H1 (cell line): ENCODE results near the gene SBNO1. TPM values are rescaled to one million over a fixed set of nuclear protein-coding genes. Genes with fewer than 3 reads are reported as not detected.
"Not testable (repeated sequence)": the region's sequence is repeated elsewhere in the genome, so short reads cannot be mapped to it uniquely, and the experiment has no call there.

Experiments
- CTCF ChIA-PET: fragments of 300-600 bp; sonication (Branson Sonifier 250); formaldehyde crosslinking; loops from one replicate; lab custom pipeline; 2021; ENCODE audit not compliant: partially characterized antibody; lab: Charles Lee
- POLR2A ChIA-PET: fragments of 300-600 bp; sonication (Branson Sonifier 250); formaldehyde crosslinking; loops from one replicate; lab custom pipeline; 2021; ENCODE audit warnings: inconsistent platforms; ENCODE audit not compliant: partially characterized antibody; lab: Charles Lee
- DNase-seq, 2 experiments: peaks; one replicate each; pipeline versions ENCODE4 v3.0.0 to v3.0.0-alpha.2; 2010 to 2022; ENCODE audit warnings: low spot score in 2 of 2, low read depth in 1 of 2, mixed read lengths in 1 of 2
- FAIRE-seq: peaks from 2 replicates; lab custom pipeline; 2011; peaks lifted over from hg19 to GRCh38; lab: Jason Lieb, UNC
- H2AFZ ChIP-seq: 2 replicates; pipeline ENCODE4 v1.8.1; 2012; ENCODE audit warnings: low read length, inconsistent platforms
- H2AK5ac ChIP-seq: 2 replicates; pipeline ENCODE4 v1.6.1; 2013; ENCODE audit warnings: low read depth, low read length
- H2BK120ac ChIP-seq: replicated peaks from 2 replicates; pipeline ENCODE3; 2013; ENCODE audit warnings: low read depth, low read length, inconsistent platforms
- H2BK12ac ChIP-seq: 2 replicates; pipeline ENCODE4 v1.6.1; 2013; ENCODE audit warnings: low read depth, low read length
- H2BK15ac ChIP-seq: 2 replicates; pipeline ENCODE4 v1.6.1; 2013; ENCODE audit warnings: low read length
- H2BK20ac ChIP-seq: 2 replicates; pipeline ENCODE4 v1.6.1; 2013; ENCODE audit warnings: low read length
- H2BK5ac ChIP-seq: 2 replicates; pipeline ENCODE4 v1.6.1; 2013; ENCODE audit warnings: low read depth, low read length
- H3K14ac ChIP-seq: 2 replicates; pipeline ENCODE4 v1.6.1; 2013; ENCODE audit warnings: inconsistent platforms; ENCODE audit not compliant: insufficient read length
- H3K18ac ChIP-seq: 2 replicates; pipeline ENCODE4 v1.6.1; 2013; ENCODE audit warnings: low read length; ENCODE audit errors: extremely low read depth
- H3K23ac ChIP-seq: 2 replicates; pipeline ENCODE4 v1.6.1; 2013; ENCODE audit warnings: inconsistent platforms; ENCODE audit not compliant: insufficient read length
- H3K23me2 ChIP-seq: 2 replicates; pipeline ENCODE4 v1.6.1; 2013; ENCODE audit warnings: low read depth, low read length
- H3K27ac ChIP-seq: 2 replicates; pipeline ENCODE4 v1.6.1; 2011; ENCODE audit warnings: low read depth, low read length, inconsistent platforms
- H3K27me3 ChIP-seq, 4 experiments: replicated peaks in 1 of 4; 1 replicate in 1 of 4; 2 replicates in 3 of 4; pipeline versions ENCODE4 v1.6.1 to v1.8.1; 2011 to 2013; ENCODE audit warnings: low read length in 3 of 4, mild to moderate bottlenecking in 3 of 4, inconsistent platforms in 2 of 4, mixed read lengths in 2 of 4, moderate library complexity in 1 of 4; ENCODE audit not compliant: control insufficient read depth in 3 of 4, insufficient read depth in 3 of 4; ENCODE audit errors: extremely low read depth in 1 of 4
- H3K36me3 ChIP-seq, 4 experiments: 2 replicates each; pipeline versions ENCODE4 v1.6.1 to v1.8.1; 2011 to 2013; ENCODE audit warnings: mild to moderate bottlenecking in 4 of 4, low read length in 3 of 4, moderate library complexity in 2 of 4, control low read depth in 1 of 4, inconsistent platforms in 1 of 4; ENCODE audit not compliant: insufficient read depth in 4 of 4, control insufficient read depth in 2 of 4
- H3K4ac ChIP-seq: replicated peaks from 2 replicates; pipeline ENCODE3; 2013; ENCODE audit warnings: low read length, low read depth, mixed read lengths, inconsistent platforms; ENCODE audit not compliant: insufficient read length
- H3K4me1 ChIP-seq, 4 experiments: replicated peaks in 1 of 4; 1 replicate in 1 of 4; 2 replicates in 3 of 4; pipeline versions ENCODE4 v1.6.1 to v1.8.1; 2011 to 2013; ENCODE audit warnings: low read length in 3 of 4, inconsistent platforms in 2 of 4, mixed read lengths in 1 of 4; ENCODE audit not compliant: insufficient read depth in 4 of 4, control insufficient read depth in 3 of 4
- H3K4me2 ChIP-seq, 2 experiments: 2 replicates each; pipeline versions ENCODE4 v1.6.1 to v1.8.1; 2011 to 2013; ENCODE audit warnings: low read depth in 2 of 2, low read length in 2 of 2, control low read depth in 1 of 2, inconsistent platforms in 1 of 2, mild to moderate bottlenecking in 1 of 2; ENCODE audit not compliant: insufficient read depth in 1 of 2
- H3K4me3 ChIP-seq, 4 experiments: fragments of 200-600, 300-600 bp in 1 of 4; sonication (generic), shearing (Covaris generic), sonication (Bioruptor Twin) in 1 of 4; 2 replicates each; pipeline versions ENCODE4 v1.5.1 to v1.8.1; 2011 to 2016; ENCODE audit warnings: low read length in 4 of 4, low read depth in 3 of 4, control low read depth in 2 of 4, inconsistent platforms in 2 of 4, mild to moderate bottlenecking in 2 of 4, mixed read lengths in 1 of 4, moderate library complexity in 1 of 4; ENCODE audit not compliant: insufficient read depth in 2 of 4; ENCODE audit errors: extremely low read depth in 1 of 4
- H3K56ac ChIP-seq: replicated peaks from 2 replicates; pipeline ENCODE3; 2013; ENCODE audit warnings: low read depth, mild to moderate bottlenecking, mixed read lengths, low read length, inconsistent platforms; ENCODE audit not compliant: insufficient read length
- H3K79me1 ChIP-seq: 2 replicates; pipeline ENCODE4 v1.6.1; 2013; ENCODE audit warnings: low read depth, low read length, control low read depth
- H3K79me2 ChIP-seq, 2 experiments: 2 replicates each; pipeline versions ENCODE4 v1.6.1 to v1.8.1; 2012 to 2013; ENCODE audit warnings: low read length in 2 of 2, mild to moderate bottlenecking in 2 of 2, inconsistent platforms in 1 of 2; ENCODE audit not compliant: insufficient read depth in 2 of 2, control insufficient read depth in 1 of 2
- H3K9ac ChIP-seq, 4 experiments: replicated peaks in 1 of 4; 1 replicate in 1 of 4; 2 replicates in 3 of 4; pipeline versions ENCODE4 v1.6.1 to v1.8.1; 2011 to 2013; ENCODE audit warnings: low read depth in 3 of 4, low read length in 3 of 4, control low read depth in 2 of 4, mild to moderate bottlenecking in 2 of 4, moderate library complexity in 2 of 4, inconsistent platforms in 1 of 4; ENCODE audit errors: extremely low read depth in 1 of 4
- H3K9me3 ChIP-seq, 2 experiments: 2 replicates each; pipeline versions ENCODE4 v1.6.1 to v1.8.1; 2012 to 2013; ENCODE audit warnings: mild to moderate bottlenecking in 2 of 2, moderate library complexity in 2 of 2, control low read depth in 1 of 2, inconsistent platforms in 1 of 2, low read depth in 1 of 2, low read length in 1 of 2, mixed read lengths in 1 of 2; ENCODE audit not compliant: insufficient read depth in 2 of 2
- H4K20me1 ChIP-seq, 2 experiments: replicated peaks in 1 of 2; 2 replicates each; pipeline versions ENCODE3 to v1.8.1; 2011 to 2013; ENCODE audit warnings: inconsistent platforms in 2 of 2, low read length in 2 of 2, mild to moderate bottlenecking in 1 of 2; ENCODE audit not compliant: insufficient read depth in 2 of 2, control insufficient read depth in 1 of 2
- H4K5ac ChIP-seq: 2 replicates; pipeline ENCODE4 v1.6.1; 2013; ENCODE audit warnings: low read length, low read depth, mixed read lengths, inconsistent platforms; ENCODE audit not compliant: insufficient read length
- H4K8ac ChIP-seq: 2 replicates; pipeline ENCODE4 v1.8.0; 2013; ENCODE audit warnings: mild to moderate bottlenecking, moderate library complexity, low read length, inconsistent platforms; ENCODE audit not compliant: insufficient read depth; ENCODE audit errors: extremely low read depth
- H4K91ac ChIP-seq: replicated peaks from 2 replicates; pipeline ENCODE3; 2013; ENCODE audit warnings: low read length, mixed read lengths, inconsistent platforms; ENCODE audit not compliant: insufficient read length
- WGBS, 2 experiments: shearing (Covaris generic) in 1 of 2; methylation state at CpG; one replicate each; pipeline versions ENCODE4 v1.1.6 to v1.1.7; 2013 to 2015; ENCODE audit warnings: low lambda C conversion rate in 2 of 2, mixed read lengths in 2 of 2, inconsistent platforms in 1 of 2, low coverage in 1 of 2, missing lambda C conversion rate in 1 of 2; ENCODE audit not compliant: insufficient replicate concordance in 2 of 2, insufficient coverage in 1 of 2, insufficient read length in 1 of 2; ENCODE audit errors: extremely low coverage in 1 of 2, missing lambda C conversion rate in 1 of 2; 5-methylcytosine and 5-hydroxymethylcytosine counted together
- polyA plus RNA-seq, 7 experiments: library from polyadenylated mRNA; depleted of rRNA in 3 of 7; stranded (reverse) in 5 of 7; unstranded in 2 of 7; fragments of >200 nt in 5 of 7; fragments of 200-250 nt in 2 of 7; gene quantifications; 1 replicate in 5 of 7; 2 replicates in 1 of 7; 4 replicates in 1 of 7; pipeline versions ENCODE4 v1.2.1 to v1.2.3, GENCODE V29; 2011 to 2013; ENCODE audit warnings: missing spikeins in 2 of 7, mixed read lengths in 2 of 7
- total RNA-seq: library from RNA; stranded (reverse); fragmentation: NEBNext Ultra II Directional; extraction: Animal tissue kit (Norgen Biotek cat#: 25700); gene quantifications from 2 replicates; pipeline ENCODE4 v1.2.1, GENCODE V29; 2021

Gene SBNO1
- total and polyA plus RNA-seq, 2 of the 8 experiments (the other 6 are each of a cell fraction or from before 2014, with no cell fraction given) = 6.7 to 57.7 TPM

DNA sequence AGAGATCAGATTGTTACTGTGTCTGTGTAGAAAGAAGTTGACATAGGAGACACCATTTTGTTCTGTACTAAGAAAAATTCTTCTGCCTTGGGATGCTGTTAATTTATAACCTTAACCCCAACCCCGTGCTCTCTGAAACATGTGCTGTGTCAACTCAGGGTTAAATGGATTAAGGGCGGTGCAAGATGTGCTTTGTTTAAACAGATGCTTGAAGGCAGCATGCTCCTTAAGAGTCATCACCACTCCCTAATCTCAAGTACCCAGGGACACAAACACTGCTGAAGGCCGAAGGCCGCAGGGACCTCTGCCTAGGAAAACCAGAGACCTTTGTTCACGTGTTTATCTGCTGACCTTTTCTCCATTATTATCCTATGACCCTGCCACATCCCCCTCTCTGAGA lies 7.8 kb upstream of the SBNO1 start:
- H3K23ac ChIP-seq, H4K5ac ChIP-seq, H3K36me3 ChIP-seq, DNase-seq, H4K8ac ChIP-seq, H2AFZ ChIP-seq, H3K79me2 ChIP-seq, H2BK12ac ChIP-seq, H3K18ac ChIP-seq, H2AK5ac ChIP-seq, H3K4ac ChIP-seq, H2BK15ac ChIP-seq, H3K9ac ChIP-seq, H2BK20ac ChIP-seq, H3K27ac ChIP-seq, H3K9me3 ChIP-seq, CTCF ChIA-PET, H3K4me1 ChIP-seq, H4K20me1 ChIP-seq, H3K4me2 ChIP-seq, H4K91ac ChIP-seq, H3K79me1 ChIP-seq, H2BK5ac ChIP-seq, H3K14ac ChIP-seq, H3K27me3 ChIP-seq, H3K56ac ChIP-seq, FAIRE-seq, H3K4me3 ChIP-seq, H3K23me2 ChIP-seq, H2BK120ac ChIP-seq: not testable (repeated sequence)
- WGBS, 2 experiments = 94% methylated on average over 5 of the region's 5 CpGs; no CpG with 5 or more reads in 1 of the 2 experiments
- POLR2A ChIA-PET = interaction anchor here (0.8 kb wide), 1 partner anchor 14 kb away, joined by 3 read pairs; no protein-coding TSS in a partner anchor

DNA sequence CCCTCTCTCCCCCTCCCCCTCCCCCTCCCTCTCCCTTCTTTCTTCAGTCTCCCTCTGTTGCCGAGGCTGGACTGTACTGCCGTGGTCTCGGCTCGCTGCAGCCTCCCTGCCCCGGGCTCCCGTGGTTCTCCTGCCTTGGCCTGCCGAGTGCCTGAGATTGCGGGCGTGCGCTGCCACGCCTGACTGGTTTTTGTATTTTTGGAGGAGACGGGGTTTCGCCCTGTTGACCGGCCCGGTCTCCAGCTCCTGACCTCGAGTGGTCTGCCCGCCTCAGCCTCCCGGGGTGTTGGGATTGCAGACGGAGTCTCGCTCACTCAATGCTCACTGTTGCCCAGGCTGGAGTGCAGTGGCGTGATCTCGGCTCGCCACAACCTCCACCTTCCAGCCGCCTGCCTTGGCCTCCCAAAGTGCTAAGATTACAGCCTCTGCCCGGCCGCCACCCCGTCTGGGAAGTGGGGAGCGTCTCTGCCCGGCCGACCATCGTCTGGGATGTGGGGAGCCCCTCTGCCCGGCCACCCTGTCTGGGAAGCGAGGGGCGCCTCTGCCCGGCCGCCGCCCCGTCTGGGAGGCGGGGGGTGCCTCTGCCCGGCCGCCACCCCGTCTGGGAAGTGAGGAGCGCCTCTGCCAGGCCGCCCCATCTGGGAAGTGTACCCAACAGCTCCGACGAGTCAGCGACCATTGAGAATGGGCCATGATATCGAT lies 7.2 kb upstream of the SBNO1 start:
- DNase-seq, H4K20me1 ChIP-seq, H3K36me3 ChIP-seq, H3K23me2 ChIP-seq, H3K4ac ChIP-seq, H2BK12ac ChIP-seq, H3K9me3 ChIP-seq, H3K4me3 ChIP-seq, H3K27me3 ChIP-seq, CTCF ChIA-PET, H3K14ac ChIP-seq, H3K4me2 ChIP-seq, H2AFZ ChIP-seq, H2BK15ac ChIP-seq, H4K8ac ChIP-seq, H3K79me2 ChIP-seq, H3K23ac ChIP-seq, H2BK20ac ChIP-seq, H4K5ac ChIP-seq, H4K91ac ChIP-seq, H3K4me1 ChIP-seq, H2BK5ac ChIP-seq, H3K56ac ChIP-seq, H3K79me1 ChIP-seq, H3K9ac ChIP-seq, H2BK120ac ChIP-seq, H2AK5ac ChIP-seq, FAIRE-seq, H3K27ac ChIP-seq, H3K18ac ChIP-seq: not testable (repeated sequence)
- WGBS, 2 experiments = 93% methylated on average over 25 of the region's 48 CpGs; no CpG with 5 or more reads in 1 of the 2 experiments
- POLR2A ChIA-PET = interaction anchor here (0.8 kb wide), 1 partner anchor 15 kb away, joined by 3 read pairs; no protein-coding TSS in a partner anchor
